ENCODE measurements around the gene EPHA7. TPM values are rescaled to one million over a fixed set of nuclear protein-coding genes. Genes with fewer than 3 reads are reported as not detected.

EPHA7 gene
- total RNA-seq, 1 experiment from 2014 or later: not detected

GRCh38 chr6:93272211-93272610 is 147.1 kb downstream of the EPHA7 start:
- BruUV-seq (replicated peaks): no TSS peak
- H3K36me3 Mint-ChIP-seq (ENCODE audit: insufficient read depth, unreplicated experiment): no peaks in the 10 kb centered on the region
- no peak overlapping the region for H3K4me3 Mint-ChIP-seq (ENCODE audit: unreplicated experiment)
- no peak for DNase-seq
- H3K27me3 Mint-ChIP-seq (ENCODE audit: insufficient read depth, unreplicated experiment): no peaks in the 10 kb centered on the region
- no peaks in the 10 kb centered on the region for H3K9me3 ChIP-seq
- no peak for TF ChIP-seq CTCF (IDR thresholded peaks at IDR 0.05; ENCODE audit: insufficient read depth in 1 of 2, low read depth in 1 of 2, low read length in 1 of 2, severe bottlenecking in 1 of 2, unreplicated experiment in 1 of 2)
- H3K4me1 ChIP-seq: no peaks in the 10 kb centered on the region
- H3K4me1 Mint-ChIP-seq (ENCODE audit: low read depth, unreplicated experiment): no peaks in the 10 kb centered on the region
- H3K27ac Mint-ChIP-seq (ENCODE audit: unreplicated experiment): no peak overlapping the region
- H3K36me3 ChIP-seq (ENCODE audit: control insufficient read depth, insufficient read depth, low read length): no peaks in the 10 kb centered on the region
- intact Hi-C loops (cut with micrococcal nuclease; ENCODE audit: unreplicated experiment): no loop called here
- H3K9me3 Mint-ChIP-seq (ENCODE audit: unreplicated experiment): no peaks in the 10 kb centered on the region
- H3K27me3 ChIP-seq (replicated peaks; ENCODE audit: control insufficient read depth, insufficient read depth, low read length): no peaks in the 10 kb centered on the region
- CTCF ChIA-PET: no interaction called here
- H3K4me3 ChIP-seq (ENCODE audit: low read depth, low read length): no peak overlapping the region
- POLR2A ChIA-PET: no interaction called here

GRCh38 chr6:93266116-93266817 is 153.1 kb downstream of the EPHA7 start:
- DNase-seq: no peak
- Histone ChIP-seq H3K27me3 (replicated peaks; ENCODE audit: control insufficient read depth, insufficient read depth, low read length) (no peaks in the 10 kb centered on the region), H3K4me1 (no peaks in the 10 kb centered on the region), H3K9me3 (no peaks in the 10 kb centered on the region), H3K36me3 (ENCODE audit: control insufficient read depth, insufficient read depth, low read length) (no peaks in the 10 kb centered on the region), H3K4me3 (ENCODE audit: low read depth, low read length) (no peak overlapping the region)
- H3K4me3 Mint-ChIP-seq (ENCODE audit: unreplicated experiment): no peak overlapping the region
- TF ChIP-seq CTCF (IDR thresholded peaks at IDR 0.05; ENCODE audit: insufficient read depth in 1 of 2, low read depth in 1 of 2, low read length in 1 of 2, severe bottlenecking in 1 of 2, unreplicated experiment in 1 of 2): no peak
- H3K27me3 Mint-ChIP-seq (ENCODE audit: insufficient read depth, unreplicated experiment): no peaks in the 10 kb centered on the region
- H3K4me1 Mint-ChIP-seq (ENCODE audit: low read depth, unreplicated experiment): no peaks in the 10 kb centered on the region
- intact Hi-C loops (cut with micrococcal nuclease; ENCODE audit: unreplicated experiment): no loop called here
- H3K27ac Mint-ChIP-seq (ENCODE audit: unreplicated experiment): no peak overlapping the region
- CTCF ChIA-PET: no interaction called here
- no peaks in the 10 kb centered on the region for H3K36me3 Mint-ChIP-seq (ENCODE audit: insufficient read depth, unreplicated experiment)
- H3K9me3 Mint-ChIP-seq (ENCODE audit: unreplicated experiment): no peaks in the 10 kb centered on the region
- POLR2A ChIA-PET: no interaction called here
- no TSS peak for BruUV-seq (replicated peaks)

GRCh38 chr6:93260881-93261280 is 158.5 kb downstream of the EPHA7 start:
- H3K9me3 ChIP-seq: no peaks in the 10 kb centered on the region
- ChIA-PET POLR2A (no interaction called here), CTCF (interaction anchor here (0.8 kb wide), 1 partner anchor 1197 kb away, joined by 3 read pairs; no protein-coding TSS in a partner anchor)
- H3K9me3 Mint-ChIP-seq (ENCODE audit: unreplicated experiment): no peaks in the 10 kb centered on the region
- no TSS peak for BruUV-seq (replicated peaks)
- intact Hi-C loops (cut with micrococcal nuclease; ENCODE audit: unreplicated experiment): no loop called here
- H3K27ac Mint-ChIP-seq (ENCODE audit: unreplicated experiment): no peak overlapping the region
- no peaks in the 10 kb centered on the region for H3K36me3 Mint-ChIP-seq (ENCODE audit: insufficient read depth, unreplicated experiment)
- H3K4me1 Mint-ChIP-seq (ENCODE audit: low read depth, unreplicated experiment): no peaks in the 10 kb centered on the region
- H3K27me3 ChIP-seq (replicated peaks; ENCODE audit: control insufficient read depth, insufficient read depth, low read length): no peaks in the 10 kb centered on the region
- no peak overlapping the region for H3K4me3 ChIP-seq (ENCODE audit: low read depth, low read length)
- H3K36me3 ChIP-seq (ENCODE audit: control insufficient read depth, insufficient read depth, low read length): no peaks in the 10 kb centered on the region
- no peak for TF ChIP-seq CTCF (IDR thresholded peaks at IDR 0.05; ENCODE audit: insufficient read depth in 1 of 2, low read depth in 1 of 2, low read length in 1 of 2, severe bottlenecking in 1 of 2, unreplicated experiment in 1 of 2)
- no peak overlapping the region for H3K4me3 Mint-ChIP-seq (ENCODE audit: unreplicated experiment)
- no peaks in the 10 kb centered on the region for H3K4me1 ChIP-seq
- DNase-seq: no peak
- H3K27me3 Mint-ChIP-seq (ENCODE audit: insufficient read depth, unreplicated experiment): no peaks in the 10 kb centered on the region

All from Caco-2 (cell line).